ENCODE data around the gene SUCLA2. TPM values are rescaled to one million over a fixed set of nuclear protein-coding genes. Genes with fewer than 3 reads are reported as not detected.
"Not testable (repeated sequence)": the region's sequence is repeated elsewhere in the genome, so short reads cannot be mapped to it uniquely, and the experiment has no call there.

The SUCLA2 gene
- total RNA-seq, 1 donor from 2014 or later = 34.9 TPM

GRCh38 chr13:47945738-47946137, 55.3 kb downstream of the SUCLA2 start:
- H3K27me3 ChIP-seq = no peaks in the 10 kb centered on the region
- no peaks in the 10 kb centered on the region for H3K4me1 ChIP-seq
- H3K4me3 ChIP-seq = no peak overlapping the region
- no peak for ATAC-seq
- TF ChIP-seq CTCF (IDR thresholded peaks at IDR 0.05) = no peak
- peaks cover 40% of the 10 kb centered on the region for H3K36me3 ChIP-seq
- no peak for DNase-seq
- no peak overlapping the region for H3K27ac ChIP-seq
- H3K9me3 ChIP-seq = no peaks in the 10 kb centered on the region
- intact Hi-C loops (cut with DNase I) = no loop called here

GRCh38 chr13:47945146-47945545, 55.9 kb downstream of the SUCLA2 start:
- ATAC-seq; H3K9me3 ChIP-seq; H3K27ac ChIP-seq; DNase-seq; H3K4me3 ChIP-seq; intact Hi-C loops (cut with DNase I); H3K27me3 ChIP-seq; H3K4me1 ChIP-seq: not testable (repeated sequence)
- H3K36me3 ChIP-seq = peaks cover 40% of the 10 kb centered on the region

GRCh38 chr13:47934371-47934770, 66.7 kb downstream of the SUCLA2 start:
- Histone ChIP-seq H3K27me3 (no peaks in the 10 kb centered on the region), H3K9me3 (no peaks in the 10 kb centered on the region), H3K27ac (no peak overlapping the region), H3K4me3 (no peak overlapping the region), H3K36me3 (no peaks in the 10 kb centered on the region), H3K4me1 (no peaks in the 10 kb centered on the region)
- intact Hi-C loops (cut with DNase I) = no loop called here
- no peak for DNase-seq
- no peak for ATAC-seq
- no peak for TF ChIP-seq CTCF (IDR thresholded peaks at IDR 0.05)

GRCh38 chr13:47932950-47933923, 67.8 kb downstream of the SUCLA2 start:
- intact Hi-C loops (cut with DNase I) = no loop called here
- Histone ChIP-seq H3K27ac (no peak overlapping the region), H3K36me3 (no peaks in the 10 kb centered on the region), H3K9me3 (no peaks in the 10 kb centered on the region), H3K27me3 (no peaks in the 10 kb centered on the region), H3K4me1 (no peaks in the 10 kb centered on the region), H3K4me3 (no peak overlapping the region)
- ATAC-seq (no peak), DNase-seq (no peak)
- no peak for TF ChIP-seq CTCF (IDR thresholded peaks at IDR 0.05)

- Histone ChIP-seq H3K36me3 (no peaks in the 10 kb centered on the region), H3K27ac (no peak overlapping the region), H3K9me3 (no peaks in the 10 kb centered on the region), H3K4me3 (no peak overlapping the region), H3K27me3 (no peaks in the 10 kb centered on the region), H3K4me1 (no peaks in the 10 kb centered on the region)
- ATAC-seq (no peak), DNase-seq (no peak)
- intact Hi-C loops (cut with DNase I) = no loop called here
- TF ChIP-seq CTCF (IDR thresholded peaks at IDR 0.05) = no peak
Observed at GRCh38 chr13:47930649-47931165, 70.4 kb downstream of the SUCLA2 start.

GRCh38 chr13:47929156-47929555, 71.9 kb downstream of the SUCLA2 start:
- ATAC-seq (no peak), DNase-seq (no peak)
- Histone ChIP-seq H3K36me3 (no peaks in the 10 kb centered on the region), H3K4me1 (no peaks in the 10 kb centered on the region), H3K27me3 (no peaks in the 10 kb centered on the region), H3K4me3 (no peak overlapping the region), H3K27ac (no peak overlapping the region), H3K9me3 (no peaks in the 10 kb centered on the region)
- intact Hi-C loops (cut with DNase I) = no loop called here
- no peak for TF ChIP-seq CTCF (IDR thresholded peaks at IDR 0.05)

Data from upper lobe of right lung (tissue), 1 donor.